ENCODE data around the gene XRCC6.
"Not testable (repeated sequence)": the region's sequence is repeated elsewhere in the genome, so short reads cannot be mapped to it uniquely, and the experiment has no call there.

XRCC6 gene

GRCh38 chr22:41585898-41586297 is 35.2 kb upstream of the XRCC6 start:
- in situ Hi-C loops (cut with HindIII; ENCODE audit: low sequenced_read_pairs), result no loop called here
- TF ChIP-seq CTCF (IDR thresholded peaks at IDR 0.05; ENCODE audit: low read depth, low read length, missing control alignments), result no peak
- no peak for DNase-seq (ENCODE audit: low read depth)
- H3K4me3 ChIP-seq (ENCODE audit: low read depth, low read length), result no peak overlapping the region

GRCh38 chr22:41587347-41587723 is 33.8 kb upstream of the XRCC6 start:
- no peak for TF ChIP-seq CTCF (IDR thresholded peaks at IDR 0.05; ENCODE audit: low read depth, low read length, missing control alignments)
- in situ Hi-C loops (cut with HindIII; ENCODE audit: low sequenced_read_pairs), result no loop called here
- no peak overlapping the region for H3K4me3 ChIP-seq (ENCODE audit: low read depth, low read length)
- no peak for DNase-seq (ENCODE audit: low read depth)

GRCh38 chr22:41589391-41590241 is 31.5 kb upstream of the XRCC6 start, which contains the start of gene PMM1:
PMM1 (minus strand) TSS chr22:41589840; CDS start chr22:41589805, 35 bp downstream.
- in situ Hi-C loops (cut with HindIII; ENCODE audit: low sequenced_read_pairs), result no loop called here
- peak within 1 kb of the TSS; percentile 88 for H3K4me3 ChIP-seq (ENCODE audit: low read depth, low read length)
- no peak for TF ChIP-seq CTCF (IDR thresholded peaks at IDR 0.05; ENCODE audit: low read depth, low read length, missing control alignments)
- DNase-seq (ENCODE audit: low read depth), result peak; percentile 98

- in situ Hi-C loops (cut with HindIII; ENCODE audit: low sequenced_read_pairs); H3K4me3 ChIP-seq (ENCODE audit: low read depth, low read length); DNase-seq (ENCODE audit: low read depth): not testable (repeated sequence)
These were observed 27.6 kb upstream of the XRCC6 start for GRCh38 chr22:41593336-41593960.

GRCh38 chr22:41595703-41596102 is 25.4 kb upstream of the XRCC6 start:
- H3K4me3 ChIP-seq (ENCODE audit: low read depth, low read length), result no peak overlapping the region
- TF ChIP-seq CTCF (IDR thresholded peaks at IDR 0.05; ENCODE audit: low read depth, low read length, missing control alignments), result no peak
- DNase-seq (ENCODE audit: low read depth), result no peak
- in situ Hi-C loops (cut with HindIII; ENCODE audit: low sequenced_read_pairs), result no loop called here

GRCh38 chr22:41596776-41597634 is 24.1 kb upstream of the XRCC6 start:
- in situ Hi-C loops (cut with HindIII; ENCODE audit: low sequenced_read_pairs), result no loop called here
- TF ChIP-seq CTCF (IDR thresholded peaks at IDR 0.05; ENCODE audit: low read depth, low read length, missing control alignments), result peak; percentile 85
- no peak for DNase-seq (ENCODE audit: low read depth)
- H3K4me3 ChIP-seq (ENCODE audit: low read depth, low read length), result no peak overlapping the region
